GM12878 (cell line): ENCODE results near the gene PHYHIPL. TPM values are rescaled to one million over a fixed set of nuclear protein-coding genes. Genes with fewer than 3 reads are reported as not detected.

Experiments
- ATAC-seq: fragments of 200-7000 bp; cut with Tn5 transposase; 3 replicates; pipeline ENCODE4 v1.9.1; 2020; ENCODE audit warnings: mild to moderate bottlenecking, moderate library complexity
- BruUV-seq: library from RNA; stranded (reverse); fragments of 400-500 nt; replicated peaks from 2 replicates; lab custom pipeline; 2021; lab: Mats Ljungman, UMichigan
- CTCF ChIA-PET: fragments of 300-600 bp; sonication (Branson Sonifier 250); formaldehyde crosslinking; extraction: SDS; loops from one replicate; lab custom pipeline; 2021; ENCODE audit warnings: inconsistent platforms; lab: Yijun Ruan, JAX
- POLR2A ChIA-PET: fragments of 350-600 bp; formaldehyde crosslinking; extraction: SDS; loops from one replicate; lab custom pipeline; 2021; ENCODE audit warnings: inconsistent platforms; lab: Charles Lee
- RAD21 ChIA-PET: fragments of 300-600 bp; sonication (Branson Sonifier 250); formaldehyde crosslinking; loops from one replicate; lab custom pipeline; 2023; ENCODE audit warnings: antibody characterized with exemption; ENCODE audit not compliant: unreplicated experiment; lab: Charles Lee
- SMC1A ChIA-PET: fragments of 300-600 bp; sonication (Branson Sonifier 250); formaldehyde crosslinking; loops from one replicate; lab custom pipeline; 2023; ENCODE audit not compliant: unreplicated experiment, uncharacterized antibody; lab: Charles Lee
- DNase-seq: peaks from one replicate; pipeline ENCODE4 v3.0.0-alpha.2; 2011; ENCODE audit warnings: low read depth, low spot score
- FAIRE-seq: peaks from 3 replicates; lab custom pipeline; 2011; peaks lifted over from hg19 to GRCh38; lab: Jason Lieb, UNC
- H2AFZ ChIP-seq: 2 replicates; pipeline ENCODE4 v1.6.0; 2011; ENCODE audit warnings: low read depth, low read length, control low read depth; ENCODE audit not compliant: control insufficient read depth
- H3K27ac ChIP-seq: 2 replicates; pipeline ENCODE4 v1.5.1; 2011; ENCODE audit warnings: control low read depth; ENCODE audit not compliant: control insufficient read depth, insufficient read depth
- H3K27me3 ChIP-seq, 2 experiments: replicated peaks in 1 of 2; 2 replicates each; pipeline versions ENCODE4 v1.6.0 to v1.6.1; 2011; ENCODE audit warnings: low read length in 1 of 2; ENCODE audit not compliant: control insufficient read depth in 2 of 2, insufficient read depth in 2 of 2
- H3K36me3 ChIP-seq, 2 experiments: 2 replicates each; pipeline ENCODE4 v1.5.1; 2011; ENCODE audit warnings: low read length in 1 of 2; ENCODE audit not compliant: control insufficient read depth in 2 of 2, insufficient read depth in 2 of 2
- H3K4me1 ChIP-seq: 2 replicates; pipeline ENCODE4 v1.6.1; 2011; ENCODE audit warnings: mild to moderate bottlenecking, low read length, moderate library complexity, mixed read lengths; ENCODE audit not compliant: control insufficient read depth, insufficient read depth
- H3K4me2 ChIP-seq: 2 replicates; pipeline ENCODE4 v1.6.0; 2011; ENCODE audit warnings: control low read depth; ENCODE audit not compliant: control insufficient read depth, insufficient read depth
- H3K4me3 ChIP-seq: fragments of 200-600 bp; sonication (generic); 2 replicates; pipeline ENCODE4 v1.5.1; 2016
- H3K79me2 ChIP-seq: 2 replicates; pipeline ENCODE4 v1.6.0; 2011; ENCODE audit warnings: low read length; ENCODE audit not compliant: control insufficient read depth, insufficient read depth
- H3K9ac ChIP-seq: 2 replicates; pipeline ENCODE4 v1.8.0; 2011; ENCODE audit warnings: low read length, control low read depth, mixed read lengths; ENCODE audit not compliant: control insufficient read depth, insufficient read depth
- H3K9me3 ChIP-seq: replicated peaks from 3 replicates; pipeline ENCODE4 v1.5.1; 2011; ENCODE audit warnings: mild to moderate bottlenecking, low read length; ENCODE audit not compliant: control insufficient read depth, insufficient read depth
- H4K20me1 ChIP-seq: 2 replicates; pipeline ENCODE4 v1.6.0; 2011; ENCODE audit not compliant: control insufficient read depth, insufficient read depth
- MYB ChIP-seq: fragments of 150-350 bp; IDR thresholded peaks from 2 replicates; pipeline ENCODE4 v1.6.1; 2014; ENCODE audit warnings: mild to moderate bottlenecking, low read depth, low read length, borderline replicate concordance
- WGBS: methylation state at CpG from one replicate; pipeline ENCODE4 v1.1.6; 2016; ENCODE audit warnings: low lambda C conversion rate; ENCODE audit not compliant: insufficient replicate concordance, insufficient coverage; ENCODE audit errors: missing lambda C conversion rate; 5-methylcytosine and 5-hydroxymethylcytosine counted together
- in situ Hi-C: fragments of 300-500 bp; cut with MboI; formaldehyde crosslinking; loops from 9 replicates; pipeline ENCODE4 v1.14.3; 2018; ENCODE audit warnings: mixed read lengths
- intact Hi-C: fragments of 100-400 bp; cut with micrococcal nuclease; formaldehyde crosslinking; loops from one replicate; pipeline ENCODE4 v1.14.2; 2022; ENCODE audit not compliant: unreplicated experiment
- polyA plus RNA-seq, 11 experiments: library from polyadenylated mRNA; depleted of rRNA in 4 of 11; unstranded in 6 of 11; stranded (reverse) in 5 of 11; fragments of >200 nt; fragmentation: Nextera tagmentation in 4 of 11; fragmentation: Illumina TruSeq in 1 of 11; extraction: Ambion mirVana in 4 of 11; extraction: Trizol in 1 of 11; gene quantifications; 1 replicate in 1 of 11; 2 replicates in 10 of 11; pipeline versions ENCODE4 v1.2.1 to v1.2.3, GENCODE V29; 2011 to 2016; ENCODE audit warnings: inconsistent platforms in 2 of 11, missing spikeins in 2 of 11, low read depth in 1 of 11
- total RNA-seq, 4 experiments: library from RNA; depleted of rRNA in 3 of 4; stranded (reverse); fragments of >200 nt in 3 of 4; fragmentation: Illumina TruSeq in 1 of 4; extraction: Trizol in 1 of 4; gene quantifications; 2 replicates each; pipeline versions ENCODE4 v1.2.1 to v1.2.3, GENCODE V29; 2013 to 2021
- TF ChIP-seq, protein P1 (sequence below): fragments of 450-650 bp; IDR thresholded peaks from 2 replicates; pipeline ENCODE4 v1.6.1; 2016; ENCODE audit warnings: mild to moderate bottlenecking

The PHYHIPL gene
- total and polyA plus RNA-seq, 10 of the 15 experiments (the other 5 are each of a cell fraction or from before 2014, with no cell fraction given): 0.06 to 0.40 (median 0.18) TPM; not detected in 2

DNA sequence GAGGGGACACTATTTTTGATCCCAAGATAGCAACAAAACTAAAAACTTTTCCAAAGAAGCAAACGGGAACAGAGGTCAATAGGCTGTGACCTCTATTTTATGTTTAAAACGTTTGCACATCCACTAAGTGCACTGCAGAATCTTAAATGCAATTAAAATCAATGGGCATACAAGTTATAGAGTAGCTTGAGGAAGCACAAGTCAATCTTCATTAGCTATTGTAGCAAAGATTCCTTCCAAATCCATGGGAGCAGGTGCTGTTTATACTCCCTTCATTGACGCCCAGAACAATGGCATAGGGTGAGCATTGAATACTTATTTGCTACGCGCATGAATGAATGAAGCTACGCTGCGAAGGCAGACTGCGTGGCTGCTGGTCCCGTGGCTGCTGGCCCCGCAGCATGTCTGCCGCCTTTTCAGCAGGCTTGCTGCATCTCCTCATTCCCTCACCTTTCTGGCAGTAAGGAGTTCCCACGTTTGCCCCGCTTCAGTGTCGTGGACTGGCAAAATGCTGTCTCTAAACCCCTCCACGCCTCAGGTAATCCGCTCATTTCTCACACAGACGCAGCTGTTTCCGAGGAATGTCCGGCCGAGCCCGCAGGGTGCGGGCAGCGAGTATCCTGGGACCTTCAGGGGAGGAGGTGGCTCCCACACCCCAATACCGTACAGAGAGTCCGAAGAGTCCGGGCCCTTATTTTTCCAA lies 754 bp upstream of the PHYHIPL start:
- in situ Hi-C loops (no loop called here), intact Hi-C loops (no loop called here)
- POLR2A ChIA-PET: interaction anchor here (0.9 to 1.0 kb wide), 2 partner anchors 69 to 107 kb away, joined by 3 read pairs; no protein-coding TSS in a partner anchor
- no peak overlapping the region for H3K27ac ChIP-seq
- RAD21 ChIA-PET: interaction anchor here (1.0 to 1.8 kb wide), 5 partner anchors 44 to 224 kb away, joined by 3 to 5 read pairs (median 3); no protein-coding TSS in a partner anchor
- CTCF ChIA-PET: interaction anchor here (0.9 kb wide), 1 partner anchor 58 kb away, joined by 3 read pairs; no protein-coding TSS in a partner anchor
- H3K9me3 ChIP-seq: no peaks in the 10 kb centered on the region; the same call in 2 of the 3 replicates
- BruUV-seq: no TSS peak
- H3K4me3 ChIP-seq: no peak overlapping the region
- H3K36me3 ChIP-seq: no peaks in the 10 kb centered on the region
- no peak for DNase-seq
- H3K9ac ChIP-seq: no peak overlapping the region
- no peak; the same call in 2 of the 3 replicates for ATAC-seq
- no peaks in the 10 kb centered on the region for H4K20me1 ChIP-seq
- H3K27me3 ChIP-seq: peaks cover 0 to 4% of the 10 kb centered on the region in 2 experiments; a peak in 1 of 4 replicates
- FAIRE-seq: no peak
- WGBS: 39% methylated on average over 26 of the region's 26 CpGs
- H3K4me1 ChIP-seq: no peaks in the 10 kb centered on the region
- no peak overlapping the region for H2AFZ ChIP-seq
- no peak overlapping the region for H3K4me2 ChIP-seq
- SMC1A ChIA-PET: interaction anchor here (1.0 to 3.5 kb wide), 11 partner anchors 11 to 224 kb away, joined by 3 to 12 read pairs (median 4); no protein-coding TSS in a partner anchor
- TF ChIP-seq MYB: no peak
- TF ChIP-seq, protein P1, sequence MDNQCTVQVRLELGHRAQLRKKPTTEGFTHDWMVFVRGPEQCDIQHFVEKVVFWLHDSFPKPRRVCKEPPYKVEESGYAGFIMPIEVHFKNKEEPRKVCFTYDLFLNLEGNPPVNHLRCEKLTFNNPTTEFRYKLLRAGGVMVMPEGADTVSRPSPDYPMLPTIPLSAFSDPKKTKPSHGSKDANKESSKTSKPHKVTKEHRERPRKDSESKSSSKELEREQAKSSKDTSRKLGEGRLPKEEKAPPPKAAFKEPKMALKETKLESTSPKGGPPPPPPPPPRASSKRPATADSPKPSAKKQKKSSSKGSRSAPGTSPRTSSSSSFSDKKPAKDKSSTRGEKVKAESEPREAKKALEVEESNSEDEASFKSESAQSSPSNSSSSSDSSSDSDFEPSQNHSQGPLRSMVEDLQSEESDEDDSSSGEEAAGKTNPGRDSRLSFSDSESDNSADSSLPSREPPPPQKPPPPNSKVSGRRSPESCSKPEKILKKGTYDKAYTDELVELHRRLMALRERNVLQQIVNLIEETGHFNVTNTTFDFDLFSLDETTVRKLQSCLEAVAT: peak; percentile 60; the same call in 1 of the 2 replicates
- TF ChIP-seq, all 136 proteins: peak for 1
- H3K79me2 ChIP-seq: no peaks in the 10 kb centered on the region
